ENCODE measurements around the gene UTP14C.

DNA sequence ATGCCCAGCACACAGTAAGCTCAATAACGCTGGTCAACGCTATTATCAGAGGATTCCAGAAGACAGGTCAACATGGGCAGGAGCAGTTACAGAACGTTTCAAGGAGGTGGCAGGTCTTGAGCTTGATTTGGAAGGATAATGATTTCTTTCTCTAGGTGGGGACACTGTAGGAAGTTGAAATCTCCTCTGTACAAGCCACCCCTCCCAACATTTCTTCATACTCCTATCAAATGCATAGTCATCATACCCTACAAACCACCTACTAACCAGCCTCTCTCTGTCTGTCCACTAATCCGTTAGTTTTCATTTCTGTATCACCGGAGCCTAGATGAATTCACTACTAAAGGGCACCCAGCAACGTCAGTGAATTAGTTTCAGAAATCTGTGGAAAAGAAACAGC is 14.5 kb upstream of the UTP14C start:
- TF ChIP-seq, protein P1, sequence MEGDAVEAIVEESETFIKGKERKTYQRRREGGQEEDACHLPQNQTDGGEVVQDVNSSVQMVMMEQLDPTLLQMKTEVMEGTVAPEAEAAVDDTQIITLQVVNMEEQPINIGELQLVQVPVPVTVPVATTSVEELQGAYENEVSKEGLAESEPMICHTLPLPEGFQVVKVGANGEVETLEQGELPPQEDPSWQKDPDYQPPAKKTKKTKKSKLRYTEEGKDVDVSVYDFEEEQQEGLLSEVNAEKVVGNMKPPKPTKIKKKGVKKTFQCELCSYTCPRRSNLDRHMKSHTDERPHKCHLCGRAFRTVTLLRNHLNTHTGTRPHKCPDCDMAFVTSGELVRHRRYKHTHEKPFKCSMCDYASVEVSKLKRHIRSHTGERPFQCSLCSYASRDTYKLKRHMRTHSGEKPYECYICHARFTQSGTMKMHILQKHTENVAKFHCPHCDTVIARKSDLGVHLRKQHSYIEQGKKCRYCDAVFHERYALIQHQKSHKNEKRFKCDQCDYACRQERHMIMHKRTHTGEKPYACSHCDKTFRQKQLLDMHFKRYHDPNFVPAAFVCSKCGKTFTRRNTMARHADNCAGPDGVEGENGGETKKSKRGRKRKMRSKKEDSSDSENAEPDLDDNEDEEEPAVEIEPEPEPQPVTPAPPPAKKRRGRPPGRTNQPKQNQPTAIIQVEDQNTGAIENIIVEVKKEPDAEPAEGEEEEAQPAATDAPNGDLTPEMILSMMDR (IDR thresholded peaks at IDR 0.05; ENCODE audit: insufficient read depth, low read depth, low read length): no peak
- TF ChIP-seq EZH2 (IDR thresholded peaks at IDR 0.05; ENCODE audit: insufficient read depth, low read length): no peak
